Stomach smooth muscle (tissue), 2 donors: Measurements from ENCODE around the gene CDH4.

Experiments
- H3K27ac ChIP-seq: one replicate; pipeline ENCODE4 v1.7.0; 2013; ENCODE audit warnings: mild to moderate bottlenecking, low read length, inconsistent platforms
- H3K27me3 ChIP-seq, 2 donors: one replicate each; pipeline ENCODE4 v1.7.0; 2013; ENCODE audit warnings: low read length in 2 of 2; ENCODE audit not compliant: insufficient read depth in 2 of 2, control insufficient read depth in 1 of 2
- H3K36me3 ChIP-seq, 2 donors: one replicate each; pipeline ENCODE4 v1.7.0; 2013; ENCODE audit warnings: low read length in 2 of 2; ENCODE audit not compliant: control insufficient read depth in 2 of 2, insufficient read depth in 2 of 2
- H3K4me1 ChIP-seq: one replicate; pipeline ENCODE4 v1.7.0; 2013; ENCODE audit warnings: low read length; ENCODE audit not compliant: control insufficient read depth, insufficient read depth
- H3K4me3 ChIP-seq, 2 donors: one replicate each; pipeline ENCODE4 v1.7.0; 2013; ENCODE audit warnings: low read length in 2 of 2
- H3K9ac ChIP-seq, 2 donors: one replicate each; pipeline ENCODE4 v1.7.0; 2013; ENCODE audit warnings: low read length in 2 of 2, mild to moderate bottlenecking in 1 of 2
- H3K9me3 ChIP-seq, 2 donors: one replicate each; pipeline ENCODE4 v1.7.0; 2013; ENCODE audit warnings: low read length in 2 of 2; ENCODE audit not compliant: control insufficient read depth in 2 of 2
- donor health status: healthy.
- donor health status: Pancreatic carcinoma.

Gene CDH4

GRCh38 chr20:61767761-61768494 lies 515.9 kb downstream of the CDH4 start:
- H3K9me3 ChIP-seq, result no peaks in the 10 kb centered on the region
- H3K27me3 ChIP-seq, result peaks cover 0 to 7% of the 10 kb centered on the region in 2 donors
- H3K36me3 ChIP-seq, result no peaks in the 10 kb centered on the region
- no peak overlapping the region for H3K27ac ChIP-seq
- no peaks in the 10 kb centered on the region for H3K4me1 ChIP-seq
- no peak overlapping the region for H3K9ac ChIP-seq
- H3K4me3 ChIP-seq, result no peak overlapping the region

- Histone ChIP-seq H3K9ac (no peak overlapping the region), H3K27ac (no peak overlapping the region), H3K9me3 (no peaks in the 10 kb centered on the region)
Observed at GRCh38 chr20:61768571-61769285, 516.7 kb downstream of the CDH4 start.

GRCh38 chr20:61769286-61769832 lies 517.3 kb downstream of the CDH4 start:
- Histone ChIP-seq H3K4me1 (no peaks in the 10 kb centered on the region), H3K27me3 (peaks cover 3 to 8% of the 10 kb centered on the region in 2 donors)

More at GRCh38 chr20:61768571-61769285, 516.7 kb downstream of the CDH4 start:
- Histone ChIP-seq H3K4me3 (no peak overlapping the region), H3K36me3 (no peaks in the 10 kb centered on the region), H3K27me3 (peaks cover 3 to 7% of the 10 kb centered on the region in 2 donors), H3K4me1 (no peaks in the 10 kb centered on the region)

GRCh38 chr20:61770113-61770585 lies 518.1 kb downstream of the CDH4 start:
- Histone ChIP-seq H3K4me1 (no peaks in the 10 kb centered on the region), H3K9me3 (no peaks in the 10 kb centered on the region), H3K27ac (no peak overlapping the region), H3K36me3 (no peaks in the 10 kb centered on the region), H3K4me3 (no peak overlapping the region), H3K27me3 (peaks cover 3 to 4% of the 10 kb centered on the region in 2 donors), H3K9ac (no peak overlapping the region)

More at GRCh38 chr20:61769286-61769832, 517.3 kb downstream of the CDH4 start:
- no peak overlapping the region for H3K9ac ChIP-seq
- H3K36me3 ChIP-seq, result no peaks in the 10 kb centered on the region
- no peaks in the 10 kb centered on the region for H3K9me3 ChIP-seq
- no peak overlapping the region for H3K4me3 ChIP-seq
- no peak overlapping the region for H3K27ac ChIP-seq

- H3K27ac ChIP-seq, result no peak overlapping the region
- peaks cover 3 to 7% of the 10 kb centered on the region in 2 donors for H3K27me3 ChIP-seq
- H3K4me3 ChIP-seq, result no peak overlapping the region
- no peaks in the 10 kb centered on the region for H3K36me3 ChIP-seq
- H3K9ac ChIP-seq, result no peak overlapping the region
- no peaks in the 10 kb centered on the region for H3K9me3 ChIP-seq
- H3K4me1 ChIP-seq, result no peaks in the 10 kb centered on the region
Observed at GRCh38 chr20:61771805-61772350, 519.8 kb downstream of the CDH4 start.

GRCh38 chr20:61772828-61773631 lies 521.0 kb downstream of the CDH4 start:
- no peak overlapping the region for H3K4me3 ChIP-seq

GRCh38 chr20:61773926-61774587 lies 522.0 kb downstream of the CDH4 start:
- Histone ChIP-seq H3K4me3 (no peak overlapping the region), H3K27ac (no peak overlapping the region), H3K4me1 (no peaks in the 10 kb centered on the region), H3K9me3 (peaks cover 0 to 3% of the 10 kb centered on the region in 2 donors), H3K36me3 (no peaks in the 10 kb centered on the region), H3K9ac (no peak overlapping the region), H3K27me3 (peaks cover 3 to 7% of the 10 kb centered on the region in 2 donors)

More at GRCh38 chr20:61772828-61773631, 521.0 kb downstream of the CDH4 start:
- Histone ChIP-seq H3K27ac (no peak overlapping the region), H3K27me3 (peaks cover 3 to 7% of the 10 kb centered on the region in 2 donors), H3K36me3 (no peaks in the 10 kb centered on the region), H3K9me3 (peaks cover 0 to 3% of the 10 kb centered on the region in 2 donors), H3K9ac (no peak overlapping the region), H3K4me1 (no peaks in the 10 kb centered on the region)

- no peak overlapping the region for H3K4me3 ChIP-seq
- H3K27ac ChIP-seq, result no peak overlapping the region
- H3K36me3 ChIP-seq, result no peaks in the 10 kb centered on the region
- H3K9ac ChIP-seq, result no peak overlapping the region
- H3K27me3 ChIP-seq, result peaks cover 7 to 8% of the 10 kb centered on the region in 2 donors
- H3K4me1 ChIP-seq, result no peaks in the 10 kb centered on the region
- peaks cover 0 to 3% of the 10 kb centered on the region in 2 donors for H3K9me3 ChIP-seq
Observed at GRCh38 chr20:61775423-61775822, 523.4 kb downstream of the CDH4 start.

GRCh38 chr20:61776491-61777075 lies 524.5 kb downstream of the CDH4 start:
- Histone ChIP-seq H3K4me3 (no peak overlapping the region), H3K4me1 (no peaks in the 10 kb centered on the region), H3K9me3 (peaks cover 3 to 14% of the 10 kb centered on the region in 2 donors), H3K9ac (no peak overlapping the region), H3K27me3 (peaks cover 7 to 8% of the 10 kb centered on the region in 2 donors), H3K27ac (no peak overlapping the region), H3K36me3 (no peaks in the 10 kb centered on the region)
